Measurements from ENCODE around the gene SLCO3A1. TPM values are rescaled to one million over a fixed set of nuclear protein-coding genes. Genes with fewer than 3 reads are reported as not detected.

Gene SLCO3A1
- total RNA-seq, 1 experiment from 2014 or later: 5.1 TPM

- POLR2A ChIA-PET: no interaction called here
- Histone ChIP-seq H3K9ac (ENCODE audit: low read length) (no peak overlapping the region), H3K27me3 (ENCODE audit: insufficient read depth, low read length) (peaks cover 10% of the 10 kb centered on the region; the same call in 1 of the 2 replicates), H3K27ac (ENCODE audit: low read depth, low read length) (no peak overlapping the region), H3K9me2 (ENCODE audit: insufficient read depth) (no peaks in the 10 kb centered on the region), H3K4me3 (replicated peaks in 1 of 2; ENCODE audit: low read depth in 1 of 2, low read length in 2 of 2) (no peak overlapping the region), H3K36me3 (ENCODE audit: control insufficient read depth in 1 of 2, insufficient read depth in 2 of 2, low read length in 2 of 2) (no peaks in the 10 kb centered on the region), H3K4me1 (ENCODE audit: control insufficient read depth in 1 of 2, insufficient read depth in 2 of 2, low read length in 2 of 2) (no peaks in the 10 kb centered on the region), H3K4me2 (ENCODE audit: low read length) (no peak overlapping the region), H3K79me2 (ENCODE audit: insufficient read depth, low read length) (no peaks in the 10 kb centered on the region), H4K20me1 (ENCODE audit: insufficient read depth) (no peaks in the 10 kb centered on the region), H2AFZ (ENCODE audit: low read depth, low read length, poor library complexity, severe bottlenecking) (no peak overlapping the region), H3K9me3 (ENCODE audit: control insufficient read depth in 1 of 2, insufficient read depth in 1 of 2, low read depth in 1 of 2, low read length in 2 of 2) (no peaks in the 10 kb centered on the region)
- ATAC-seq (no peak), DNase-seq (ENCODE audit: low read depth, low spot score) (no peak)
- no TSS peak for BruUV-seq (replicated peaks)
- CTCF ChIA-PET: no interaction called here
- RAD21 ChIA-PET (ENCODE audit: low non-redundant PET in 1 of 2, low total read pairs in 2 of 2, uncharacterized antibody in 2 of 2, unreplicated experiment in 2 of 2): no interaction called here
- intact Hi-C loops (cut with micrococcal nuclease): no loop called here
- TF ChIP-seq ELF1 (IDR thresholded peaks at IDR 0.05; ENCODE audit: borderline replicate concordance, low read depth): no peak
- TF ChIP-seq SRF (IDR thresholded peaks at IDR 0.05; ENCODE audit: low read depth): no peak
- TF ChIP-seq REST (IDR thresholded peaks at IDR 0.05; ENCODE audit: low read depth): no peak
- TF ChIP-seq EGR1 (IDR thresholded peaks at IDR 0.05; ENCODE audit: low read depth): no peak
- TF ChIP-seq SP1 (IDR thresholded peaks at IDR 0.05; ENCODE audit: low read depth): no peak
- no peak for TF ChIP-seq ZFX (IDR thresholded peaks at IDR 0.05)
- TF ChIP-seq ATF3 (IDR thresholded peaks at IDR 0.05): no peak
- no peak for TF ChIP-seq YY1 (IDR thresholded peaks at IDR 0.05; ENCODE audit: extremely low read depth, insufficient replicate concordance, low read depth, low read length)
- no peak for TF ChIP-seq JUND (IDR thresholded peaks at IDR 0.05)
- TF ChIP-seq FOSL1 (IDR thresholded peaks at IDR 0.05; ENCODE audit: low read depth): no peak
- TF ChIP-seq MAX (IDR thresholded peaks at IDR 0.05): no peak
- no peak for TF ChIP-seq CTCF (IDR thresholded peaks at IDR 0.05 in 2 of 3, conservative IDR thresholded peaks at IDR 0.05 in 1 of 3; ENCODE audit: borderline replicate concordance in 1 of 3, insufficient read depth in 1 of 3, low read depth in 2 of 3, low read length in 2 of 3)
- no peak for TF ChIP-seq EZH2 (IDR thresholded peaks at IDR 0.05)
- TF ChIP-seq CBX3 (IDR thresholded peaks at IDR 0.05; ENCODE audit: low read depth): no peak
- no peak for TF ChIP-seq POLR2A (IDR thresholded peaks at IDR 0.05; ENCODE audit: borderline replicate concordance, extremely low read depth, insufficient read depth, insufficient read length)
- TF ChIP-seq CEBPB (IDR thresholded peaks at IDR 0.05; ENCODE audit: low read depth): no peak
- no peak for TF ChIP-seq ZBTB33 (IDR thresholded peaks at IDR 0.05; ENCODE audit: extremely low read depth, insufficient replicate concordance, low read length)
- TF ChIP-seq SIN3A (IDR thresholded peaks at IDR 0.05; ENCODE audit: low read depth): no peak
- no peak for TF ChIP-seq ZNF274 (IDR thresholded peaks at IDR 0.05; ENCODE audit: low read depth, low read length)
- TF ChIP-seq EZH2phosphoT487 (IDR thresholded peaks at IDR 0.05; ENCODE audit: borderline replicate concordance): no peak
Measured at GRCh38 chr15:92034227-92034626, 180.7 kb downstream of the SLCO3A1 start.

All from HCT116 (cell line).